HUES64 (cell line): ENCODE measurements around the gene MARCHF4.

Experiments
- H3K27ac ChIP-seq: 2 replicates; pipeline ENCODE4 v1.7.0; 2013; ENCODE audit warnings: low read depth, low read length, inconsistent platforms
- H3K27me3 ChIP-seq: 2 replicates; pipeline ENCODE4 v1.6.1; 2013; ENCODE audit warnings: mild to moderate bottlenecking, low read length; ENCODE audit not compliant: insufficient read depth
- H3K36me3 ChIP-seq: 2 replicates; pipeline ENCODE4 v1.6.1; 2013; ENCODE audit warnings: mild to moderate bottlenecking, low read length; ENCODE audit not compliant: insufficient read depth
- H3K4me1 ChIP-seq: 2 replicates; pipeline ENCODE4 v1.6.1; 2013; ENCODE audit warnings: mild to moderate bottlenecking, low read length, moderate library complexity; ENCODE audit not compliant: insufficient read depth
- H3K4me3 ChIP-seq: 2 replicates; pipeline ENCODE4 v1.5.1; 2013; ENCODE audit warnings: mild to moderate bottlenecking, low read length, moderate library complexity
- H3K9ac ChIP-seq: 2 replicates; pipeline ENCODE4 v1.6.1; 2013; ENCODE audit warnings: mild to moderate bottlenecking, low read depth, low read length
- H3K9me3 ChIP-seq: 2 replicates; pipeline ENCODE4 v1.6.1; 2013; ENCODE audit warnings: low read depth, low read length; ENCODE audit not compliant: insufficient read depth
- WGBS: fragments of 150-250, 120-280 bp; methylation state at CpG from one replicate; pipeline ENCODE4 v1.1.7; 2013; ENCODE audit warnings: missing lambda C conversion rate; 5-methylcytosine and 5-hydroxymethylcytosine counted together

The MARCHF4 gene

DNA sequence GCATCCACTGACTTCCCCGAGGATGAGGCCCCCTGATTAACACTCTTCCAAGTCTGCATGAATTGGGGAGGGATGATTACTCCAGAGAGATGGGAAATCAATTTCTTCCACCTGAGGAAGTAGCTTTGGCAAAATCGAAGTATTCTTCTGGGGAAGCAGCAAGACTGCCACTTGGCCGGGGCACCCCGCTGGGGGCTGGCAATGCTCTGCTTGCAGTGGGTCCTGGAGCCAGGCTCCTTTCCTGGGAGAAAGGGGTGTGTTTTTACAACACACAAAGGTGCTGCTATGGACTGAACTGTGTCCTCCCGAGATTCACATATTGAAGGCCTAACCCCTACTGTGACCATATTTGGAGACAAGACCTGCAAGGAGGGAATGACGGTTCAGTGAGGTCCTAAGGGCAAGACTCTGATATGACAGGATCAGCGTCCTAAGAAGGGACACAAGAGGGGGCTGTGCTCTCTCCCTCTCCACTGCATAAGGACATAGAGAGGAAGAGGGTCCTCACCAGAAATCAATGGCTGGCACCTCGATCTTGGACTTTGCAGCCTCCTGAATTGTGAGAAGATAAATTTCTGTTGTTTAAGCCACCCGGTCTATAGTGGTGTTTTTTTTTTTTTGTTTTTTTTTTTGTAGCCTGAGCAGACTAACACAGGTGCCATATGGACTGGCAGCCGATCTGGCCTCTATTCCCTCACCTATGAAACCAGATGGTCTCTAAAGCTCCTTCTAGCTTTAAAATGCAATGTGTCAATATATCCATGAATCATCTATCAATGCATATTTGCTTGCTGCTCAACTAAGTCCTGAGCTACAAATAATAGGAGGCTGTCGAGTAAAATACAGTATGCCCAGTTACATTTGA, 36.4 kb upstream of the MARCHF4 start:
- H3K9ac ChIP-seq, result no peak overlapping the region
- 67% methylated on average over 10 of the region's 11 CpGs for WGBS
- no peaks in the 10 kb centered on the region for H3K36me3 ChIP-seq
- H3K27ac ChIP-seq, result no peak overlapping the region
- H3K27me3 ChIP-seq, result no peaks in the 10 kb centered on the region
- H3K4me3 ChIP-seq, result no peak overlapping the region
- peaks cover 20% of the 10 kb centered on the region for H3K4me1 ChIP-seq
- no peaks in the 10 kb centered on the region for H3K9me3 ChIP-seq

GRCh38 chr2:216406826-216407225, 34.5 kb upstream of the MARCHF4 start:
- Histone ChIP-seq H3K9ac (no peak overlapping the region), H3K36me3 (no peaks in the 10 kb centered on the region), H3K27ac (no peak overlapping the region), H3K4me3 (no peak overlapping the region), H3K27me3 (no peaks in the 10 kb centered on the region), H3K4me1 (peaks cover 23% of the 10 kb centered on the region; the same call in 1 of the 2 replicates), H3K9me3 (no peaks in the 10 kb centered on the region)
- 68% methylated on average over 3 of the region's 3 CpGs for whole genome bisulfite sequencing

- Histone ChIP-seq H3K27ac (no peak overlapping the region), H3K4me1 (peaks cover 19% of the 10 kb centered on the region; the same call in 1 of the 2 replicates), H3K4me3 (no peak overlapping the region), H3K27me3 (no peaks in the 10 kb centered on the region), H3K9me3 (no peaks in the 10 kb centered on the region), H3K9ac (no peak overlapping the region), H3K36me3 (no peaks in the 10 kb centered on the region)
- WGBS, result 61% methylated on average over 7 of the region's 7 CpGs
These were observed 33.3 kb upstream of the MARCHF4 start for GRCh38 chr2:216405588-216405987.

DNA sequence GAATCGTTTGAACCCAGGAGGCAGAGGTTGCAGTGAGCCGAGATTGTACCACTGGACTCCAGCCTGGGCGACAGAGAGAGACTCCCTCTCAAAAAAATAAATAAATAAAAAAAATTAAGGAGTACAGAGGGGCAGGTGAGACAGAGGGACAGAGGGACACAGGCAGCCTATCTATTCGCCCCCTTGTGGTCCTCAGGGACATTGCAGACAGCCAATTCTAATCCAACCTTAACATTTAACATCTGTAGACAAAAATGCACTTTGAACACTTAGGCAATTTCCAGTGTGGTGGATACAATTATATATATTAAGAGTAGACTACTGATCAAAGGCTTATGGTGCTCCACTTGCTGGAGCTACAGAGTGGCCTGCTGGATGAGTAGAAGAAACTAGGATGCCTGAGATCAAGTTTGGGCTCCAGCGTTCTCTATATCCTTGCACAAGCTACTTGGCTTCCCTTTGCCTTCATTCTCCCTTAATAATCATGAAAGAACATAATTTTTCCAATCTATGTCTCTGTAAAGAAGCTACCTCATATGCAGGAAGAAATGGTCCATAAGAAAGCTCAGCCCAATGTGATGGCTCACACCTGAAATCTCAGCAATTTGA, 31.8 kb upstream of the MARCHF4 start:
- H3K9me3 ChIP-seq, result no peaks in the 10 kb centered on the region
- H3K27me3 ChIP-seq, result no peaks in the 10 kb centered on the region
- H3K9ac ChIP-seq, result no peak overlapping the region
- H3K4me1 ChIP-seq, result peaks cover 19% of the 10 kb centered on the region; the same call in 1 of the 2 replicates
- H3K36me3 ChIP-seq, result no peaks in the 10 kb centered on the region
- no peak overlapping the region for H3K27ac ChIP-seq
- WGBS, result 44% methylated on average over 2 of the region's 5 CpGs
- H3K4me3 ChIP-seq, result no peak overlapping the region

DNA sequence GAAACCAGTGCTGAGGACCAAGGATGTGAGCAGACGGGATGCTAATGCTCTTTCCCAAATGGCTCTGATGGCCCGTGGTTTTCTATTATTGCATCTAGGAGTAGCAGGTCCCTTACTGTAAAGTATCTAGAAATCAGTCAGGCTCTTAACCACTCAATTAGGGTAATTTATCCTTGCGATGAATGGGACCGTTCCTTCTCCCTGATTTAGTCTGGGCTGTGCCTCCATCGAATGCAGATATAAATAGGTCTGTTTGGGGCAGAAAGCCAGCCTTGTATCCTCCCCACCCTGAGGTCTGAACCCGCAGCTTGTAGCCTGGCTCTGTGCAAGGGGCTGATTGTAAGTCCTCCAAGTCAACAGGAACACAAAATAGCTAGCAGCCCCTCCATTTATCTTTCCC, 30.5 kb upstream of the MARCHF4 start:
- 88% methylated on average over 6 of the region's 6 CpGs for WGBS
- Histone ChIP-seq H3K27ac (no peak overlapping the region), H3K9me3 (no peaks in the 10 kb centered on the region), H3K27me3 (no peaks in the 10 kb centered on the region), H3K4me1 (peaks cover 14% of the 10 kb centered on the region; the same call in 1 of the 2 replicates), H3K9ac (no peak overlapping the region; the same call in 1 of the 2 replicates), H3K36me3 (no peaks in the 10 kb centered on the region), H3K4me3 (no peak overlapping the region)

- Histone ChIP-seq H3K27ac (no peak overlapping the region), H3K36me3 (no peaks in the 10 kb centered on the region)
- WGBS, result 86% methylated on average over 1 of the region's 1 CpG
These were observed 27.3 kb upstream of the MARCHF4 start for GRCh38 chr2:216399621-216400020.

DNA sequence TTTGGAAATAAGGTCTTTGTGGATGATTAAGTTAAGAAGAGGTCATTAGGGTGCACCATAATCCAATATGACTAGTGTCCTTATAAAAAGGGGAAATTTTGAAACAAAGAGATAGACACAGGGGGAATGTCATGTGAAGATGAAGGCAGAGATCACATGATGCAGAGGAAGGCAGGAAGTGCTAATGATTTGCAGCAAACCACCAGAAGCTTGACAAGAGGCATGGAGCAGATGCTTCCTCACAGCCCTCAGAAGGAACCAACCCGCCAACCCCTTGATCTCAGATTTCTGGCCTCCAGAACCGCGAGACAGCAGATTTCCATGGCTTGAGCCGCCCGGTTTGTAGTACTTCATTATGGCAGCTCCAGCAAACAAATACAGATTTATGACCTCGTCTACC, 22.6 kb upstream of the MARCHF4 start:
- Histone ChIP-seq H3K9me3 (no peaks in the 10 kb centered on the region), H3K4me3 (no peak overlapping the region), H3K27ac (no peak overlapping the region), H3K9ac (no peak overlapping the region), H3K36me3 (no peaks in the 10 kb centered on the region), H3K27me3 (no peaks in the 10 kb centered on the region), H3K4me1 (no peaks in the 10 kb centered on the region)
- WGBS, result 94% methylated on average over 6 of the region's 6 CpGs

More at GRCh38 chr2:216399621-216400020, 27.3 kb upstream of the MARCHF4 start:
- Histone ChIP-seq H3K9me3 (no peaks in the 10 kb centered on the region), H3K27me3 (no peaks in the 10 kb centered on the region), H3K9ac (no peak overlapping the region), H3K4me3 (no peak overlapping the region), H3K4me1 (peaks cover 7% of the 10 kb centered on the region; the same call in 1 of the 2 replicates)

DNA sequence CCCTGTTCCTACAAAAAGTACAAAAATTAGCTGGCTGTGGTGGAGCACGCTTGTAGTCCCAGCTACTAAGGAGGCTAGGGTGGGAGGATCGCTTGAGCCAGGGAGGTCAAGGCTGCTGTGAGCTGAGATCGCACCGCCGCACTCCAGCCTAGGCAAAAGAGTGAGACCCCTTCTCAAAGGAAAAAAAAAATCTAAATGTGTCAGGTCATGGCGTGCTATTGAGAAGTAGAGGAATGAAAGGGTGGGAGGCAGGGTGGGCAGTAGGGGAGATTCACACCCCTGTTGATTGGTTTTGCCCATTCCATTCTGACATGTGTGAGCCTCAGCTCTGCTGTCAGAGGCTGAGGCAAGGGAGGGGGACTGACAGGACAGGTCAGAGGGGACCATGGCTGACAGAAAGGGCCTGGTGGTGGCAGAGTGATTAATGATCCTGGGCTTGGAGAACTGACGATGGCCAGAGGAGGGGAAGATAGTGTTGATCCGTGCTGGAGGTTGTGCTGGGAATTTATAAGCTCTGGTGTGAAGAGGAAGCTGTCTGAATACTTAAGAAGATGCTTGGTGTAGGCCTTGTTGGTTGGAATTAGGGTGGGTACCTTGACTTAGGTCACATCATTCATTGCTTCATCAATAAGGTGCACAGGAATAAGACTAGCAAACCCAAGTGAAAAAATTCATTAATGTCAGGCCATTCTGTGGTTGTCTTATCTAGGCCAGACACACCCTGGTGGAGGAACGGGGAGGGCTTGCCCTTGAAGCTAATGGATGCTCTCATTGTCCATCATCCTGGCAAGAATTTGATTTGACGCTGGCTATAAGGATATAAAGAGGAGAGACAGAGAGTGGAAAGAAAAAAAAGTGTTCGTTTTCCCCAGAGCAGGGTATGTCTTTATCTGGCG, 20.9 kb upstream of the MARCHF4 start:
- no peaks in the 10 kb centered on the region for H3K9me3 ChIP-seq
- no peaks in the 10 kb centered on the region for H3K36me3 ChIP-seq
- 84% methylated on average over 12 of the region's 12 CpGs for WGBS
- H3K27me3 ChIP-seq, result no peaks in the 10 kb centered on the region
- no peak overlapping the region for H3K9ac ChIP-seq
- no peaks in the 10 kb centered on the region for H3K4me1 ChIP-seq
- H3K27ac ChIP-seq, result no peak overlapping the region
- H3K4me3 ChIP-seq, result no peak overlapping the region

DNA sequence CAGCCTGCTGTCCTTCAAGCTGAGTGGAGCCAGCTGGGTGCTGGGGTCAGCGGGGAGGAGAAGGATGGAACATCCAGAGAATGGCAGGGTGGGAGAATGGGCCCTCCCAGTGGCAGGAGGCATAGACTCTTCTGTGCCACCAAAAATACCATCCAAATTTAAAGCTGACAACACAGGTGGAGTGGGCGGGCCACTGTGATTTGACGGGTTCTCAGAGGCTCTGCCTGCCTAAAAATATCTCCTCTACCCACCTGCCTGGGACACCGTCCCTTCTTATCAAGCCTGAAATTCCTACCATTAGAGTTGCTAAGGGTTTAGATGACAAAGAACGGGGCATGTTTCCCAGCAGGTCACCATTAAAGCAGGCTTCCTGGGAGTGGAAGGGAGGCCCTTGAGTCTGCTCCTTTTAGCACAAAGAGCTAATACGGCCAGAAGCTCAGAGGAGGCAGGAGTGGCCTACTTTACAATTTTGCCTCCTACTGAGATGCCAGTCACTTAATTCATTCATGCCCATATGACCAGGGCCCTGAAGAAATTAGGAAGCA, 19.8 kb upstream of the MARCHF4 start:
- Histone ChIP-seq H3K4me1 (no peaks in the 10 kb centered on the region), H3K9me3 (no peaks in the 10 kb centered on the region), H3K27ac (no peak overlapping the region), H3K36me3 (no peaks in the 10 kb centered on the region), H3K9ac (no peak overlapping the region), H3K4me3 (no peak overlapping the region), H3K27me3 (no peaks in the 10 kb centered on the region)
- WGBS, result 61% methylated on average over 6 of the region's 6 CpGs

GRCh38 chr2:216391401-216391800, 19.1 kb upstream of the MARCHF4 start:
- WGBS, result 81% methylated on average over 6 of the region's 6 CpGs
- Histone ChIP-seq H3K9ac (no peak overlapping the region), H3K9me3 (no peaks in the 10 kb centered on the region), H3K4me1 (no peaks in the 10 kb centered on the region), H3K27me3 (no peaks in the 10 kb centered on the region), H3K36me3 (no peaks in the 10 kb centered on the region), H3K4me3 (no peak overlapping the region), H3K27ac (no peak overlapping the region)
